PC-3 (cell line): ENCODE measurements around the gene UCK2. TPM values are rescaled to one million over a fixed set of nuclear protein-coding genes. Genes with fewer than 3 reads are reported as not detected.
A peak's percentile ranks its signal among the peaks of the same experiment; 100 is the strongest.

ENCODE experiments used
- ATAC-seq: fragments of 200-7000 bp; cut with Tn5 transposase; 2 replicates; pipeline ENCODE4 v1.9.1; 2020; ENCODE audit warnings: mild to moderate bottlenecking, moderate library complexity
- BruUV-seq: library from RNA; stranded (reverse); fragments of 400-500 nt; replicated peaks from 2 replicates; lab custom pipeline; 2021; lab: Mats Ljungman, UMichigan
- CTCF ChIA-PET: fragments of 300-600 bp; sonication (Branson Sonifier 250); formaldehyde crosslinking; loops from one replicate; lab custom pipeline; 2022; ENCODE audit warnings: antibody characterized with exemption; lab: Charles Lee
- POLR2A ChIA-PET: fragments of 300-600 bp; sonication (Branson Sonifier 250); formaldehyde crosslinking; loops from one replicate; lab custom pipeline; 2022; ENCODE audit warnings: antibody characterized with exemption; ENCODE audit not compliant: unreplicated experiment; lab: Charles Lee
- DNase-seq: peaks from one replicate; pipeline ENCODE4 v3.0.0-alpha.2; 2015
- H2AFZ ChIP-seq: fragments of 300-600 bp; sonication (generic); 2 replicates; pipeline ENCODE4 v1.6.0; 2016; ENCODE audit warnings: antibody characterized with exemption, low read length
- H3F3A ChIP-seq: fragments of 300-600 bp; sonication (generic); one replicate; pipeline ENCODE4 v1.6.0; 2017; ENCODE audit warnings: antibody characterized with exemption, low read length, control low read depth, mild to moderate bottlenecking; ENCODE audit not compliant: unreplicated experiment
- H3K27ac ChIP-seq: fragments of 300-600 bp; sonication (generic); 2 replicates; pipeline ENCODE4 v1.5.1; 2016; ENCODE audit warnings: mild to moderate bottlenecking, low read length
- H3K27me3 ChIP-seq: fragments of 300-600 bp; sonication (generic); 2 replicates; pipeline ENCODE4 v1.6.1; 2016; ENCODE audit warnings: low read length, mixed read lengths
- H3K36me3 ChIP-seq: fragments of 300-600 bp; sonication (generic); 2 replicates; pipeline ENCODE4 v1.6.1; 2016; ENCODE audit warnings: low read depth, mixed run types, low read length, mixed read lengths
- H3K4me1 ChIP-seq: fragments of 300-600 bp; sonication (generic); 2 replicates; pipeline ENCODE4 v1.5.1; 2016; ENCODE audit warnings: low read length; ENCODE audit not compliant: insufficient read depth
- H3K4me2 ChIP-seq: fragments of 300-600 bp; sonication (generic); 2 replicates; pipeline ENCODE4 v1.6.0; 2016; ENCODE audit warnings: low read length
- H3K4me3 ChIP-seq: fragments of 300-600 bp; sonication (generic); 2 replicates; pipeline ENCODE4 v1.5.1; 2016; ENCODE audit warnings: mild to moderate bottlenecking, low read length, mixed read lengths
- H3K79me2 ChIP-seq: fragments of 300-600 bp; sonication (generic); 2 replicates; pipeline ENCODE4 v1.6.1; 2017; ENCODE audit warnings: low read length, mixed read lengths
- H3K9ac ChIP-seq: fragments of 300-600 bp; sonication (generic); 2 replicates; pipeline ENCODE4 v1.6.0; 2016; ENCODE audit warnings: mild to moderate bottlenecking, low read length
- H3K9me2 ChIP-seq: fragments of 300-600 bp; sonication (generic); replicated peaks from 2 replicates; pipeline ENCODE4 v1.6.1; 2016; ENCODE audit warnings: mixed run types, low read length, mixed read lengths
- H3K9me3 ChIP-seq: fragments of 300-600 bp; sonication (generic); 2 replicates; pipeline ENCODE4 v1.6.1; 2016; ENCODE audit warnings: low read length, mixed read lengths
- H4K20me1 ChIP-seq: fragments of 300-600 bp; sonication (generic); 2 replicates; pipeline ENCODE4 v1.6.1; 2016; ENCODE audit warnings: low read length, mixed read lengths
- CTCF ChIP-seq: fragments of 300-600 bp; sonication (generic); conservative IDR thresholded peaks from 2 replicates; pipeline ENCODE4 v1.5.1; 2017; ENCODE audit warnings: antibody characterized with exemption, low read depth, mild to moderate bottlenecking, low read length
- EZH2 ChIP-seq: fragments of 300-600 bp; sonication (generic); IDR thresholded peaks from one replicate; pipeline ENCODE4 v1.6.1; 2017; ENCODE audit warnings: antibody characterized with exemption, mild to moderate bottlenecking, low read length; ENCODE audit not compliant: unreplicated experiment
- EZH2phosphoT487 ChIP-seq: fragments of 300-600 bp; sonication (generic); IDR thresholded peaks from 2 replicates; pipeline ENCODE4 v1.6.1; 2018; ENCODE audit warnings: mild to moderate bottlenecking, antibody characterized with exemption, low read length, borderline replicate concordance
- intact Hi-C: fragments of 100-400 bp; cut with micrococcal nuclease; formaldehyde crosslinking; loops from 2 replicates; pipeline ENCODE4 v1.9.0; 2023
- total RNA-seq: library from RNA; depleted of rRNA; stranded (reverse); fragments of >200 nt; gene quantifications from 2 replicates; pipeline ENCODE4 v1.2.3, GENCODE V29; 2014

Gene UCK2
- total RNA-seq, 1 experiment from 2014 or later, result 193 TPM

GRCh38 chr1:165883056-165883455 lies 55.6 kb downstream of the UCK2 start:
- no TSS peak for BruUV-seq
- Histone ChIP-seq H3K9me2 (no peaks in the 10 kb centered on the region), H3K36me3 (0 out of 2 replicates have a peak, but pooled peaks cover 5% of the 10 kb centered on the region), H3F3A (no peaks in the 10 kb centered on the region), H3K9me3 (no peaks in the 10 kb centered on the region), H3K4me1 (peaks cover 28% of the 10 kb centered on the region), H3K79me2 (peaks cover 99% of the 10 kb centered on the region), H4K20me1 (peaks cover 68% of the 10 kb centered on the region), H3K27ac (no peak overlapping the region), H3K4me3 (no peak overlapping the region), H2AFZ (no peak overlapping the region), H3K4me2 (no peak overlapping the region), H3K9ac (no peak overlapping the region), H3K27me3 (no peaks in the 10 kb centered on the region)
- intact Hi-C loops, result loop anchor here (5.0 kb wide), 1 partner anchor 56 kb away; the partner anchor contains the start of gene UCK2
- ChIA-PET CTCF (no interaction called here), POLR2A (interaction anchor here (0.6 kb wide), 2 partner anchors 114 to 221 kb away, joined by 3 to 4 read pairs; partner anchors contain the start of gene TMCO1)
- DNase-seq (peak; percentile 79), ATAC-seq (peak; percentile 61)
- TF ChIP-seq EZH2, result no peak
- TF ChIP-seq CTCF, result no peak
- no peak for TF ChIP-seq EZH2phosphoT487

GRCh38 chr1:165884009-165884689 lies 56.7 kb downstream of the UCK2 start:
- Histone ChIP-seq H3K79me2 (peaks cover 99% of the 10 kb centered on the region), H3K27me3 (no peaks in the 10 kb centered on the region), H3K36me3 (0 out of 2 replicates have a peak, but pooled peaks cover under 1% of the 10 kb centered on the region), H3K4me2 (no peak overlapping the region), H4K20me1 (peaks cover 70% of the 10 kb centered on the region), H3K4me1 (peaks cover 31% of the 10 kb centered on the region), H3K9me2 (no peaks in the 10 kb centered on the region), H3K9me3 (no peaks in the 10 kb centered on the region), H2AFZ (no peak overlapping the region), H3K4me3 (no peak overlapping the region), H3F3A (no peaks in the 10 kb centered on the region), H3K27ac (no peak overlapping the region), H3K9ac (no peak overlapping the region)
- BruUV-seq, result no TSS peak
- DNase-seq (no peak), ATAC-seq (no peak; the same call in 1 of the 2 replicates)
- intact Hi-C loops, result loop anchor here (5.0 kb wide), 1 partner anchor 57 kb away; the partner anchor contains the start of gene UCK2
- POLR2A ChIA-PET, result no interaction called here
- TF ChIP-seq CTCF (no peak), EZH2 (no peak), EZH2phosphoT487 (no peak)
- CTCF ChIA-PET, result no interaction called here
